Measurements from ENCODE around the gene SCN2B.
A peak's percentile ranks its signal among the peaks of the same experiment; 100 is the strongest.
"Not testable (repeated sequence)": the region's sequence is repeated elsewhere in the genome, so short reads cannot be mapped to it uniquely, and the experiment has no call there.

SCN2B gene

DNA sequence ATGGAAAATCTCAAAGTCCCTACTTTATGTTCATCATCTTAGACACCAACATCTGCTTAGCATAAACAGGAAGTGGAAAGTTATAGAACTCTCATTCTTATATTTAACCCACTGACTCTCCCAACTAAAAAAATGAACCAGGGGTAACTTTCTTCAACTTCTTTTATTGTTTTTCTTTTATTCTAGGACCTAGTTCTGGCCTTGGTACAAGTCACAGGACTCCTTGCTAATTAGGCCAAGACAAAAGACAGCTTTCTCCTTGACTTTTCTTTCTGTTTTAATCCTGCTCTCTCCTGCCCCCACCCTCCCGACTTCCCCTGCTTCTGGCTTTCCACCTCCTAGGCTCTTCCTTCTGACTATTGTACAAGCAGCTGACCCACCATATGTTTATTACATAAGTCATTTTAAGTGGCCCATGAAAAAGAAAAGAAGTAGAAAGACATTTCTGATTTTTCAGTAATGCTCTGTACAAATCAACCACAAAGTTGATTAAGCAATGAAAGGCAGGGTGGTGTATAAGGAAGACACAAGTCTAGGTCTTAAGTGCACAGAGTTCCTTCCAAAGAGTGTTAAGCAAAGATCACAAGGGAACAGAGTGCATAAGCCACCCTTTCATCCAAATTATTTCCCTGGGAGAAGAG is 30.1 kb upstream of the SCN2B start:
- no peak for DNase-seq

DNA sequence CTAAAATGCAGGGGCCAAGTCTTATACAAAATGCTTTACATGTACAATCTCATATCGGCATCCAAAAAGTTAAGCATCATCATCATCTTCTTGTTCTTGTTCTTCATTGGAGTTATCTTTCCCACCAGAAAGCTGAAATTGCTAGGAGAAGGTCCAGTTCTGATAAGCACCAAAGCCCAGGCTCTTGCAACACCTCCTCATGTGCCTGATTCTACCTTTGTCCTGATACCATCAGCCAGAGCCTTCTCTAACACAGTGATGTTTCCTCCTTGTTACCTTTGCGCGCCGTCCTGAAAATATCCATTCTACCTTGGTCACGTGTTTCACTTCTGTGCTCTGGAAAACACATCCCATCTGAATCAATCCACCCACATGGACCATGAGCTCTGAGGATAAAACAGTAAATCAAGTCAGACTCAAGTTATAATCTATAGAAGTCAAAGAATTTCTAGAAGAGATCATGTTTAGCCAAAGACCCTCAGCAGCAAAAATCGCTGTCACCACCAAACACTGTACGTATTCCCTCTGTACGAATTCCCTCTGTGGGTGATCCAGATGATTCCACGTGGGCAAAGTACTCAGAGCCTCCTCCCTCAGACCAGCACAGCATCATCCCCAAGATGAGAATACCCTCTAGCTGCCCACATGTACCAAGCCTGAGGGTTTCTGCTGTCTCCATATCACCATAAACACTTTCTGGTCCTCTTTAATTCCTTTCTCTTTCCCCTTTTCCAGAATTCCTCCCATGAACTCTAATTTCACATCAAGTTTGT is 29.4 kb upstream of the SCN2B start:
- no peak for DNase-seq

DNA sequence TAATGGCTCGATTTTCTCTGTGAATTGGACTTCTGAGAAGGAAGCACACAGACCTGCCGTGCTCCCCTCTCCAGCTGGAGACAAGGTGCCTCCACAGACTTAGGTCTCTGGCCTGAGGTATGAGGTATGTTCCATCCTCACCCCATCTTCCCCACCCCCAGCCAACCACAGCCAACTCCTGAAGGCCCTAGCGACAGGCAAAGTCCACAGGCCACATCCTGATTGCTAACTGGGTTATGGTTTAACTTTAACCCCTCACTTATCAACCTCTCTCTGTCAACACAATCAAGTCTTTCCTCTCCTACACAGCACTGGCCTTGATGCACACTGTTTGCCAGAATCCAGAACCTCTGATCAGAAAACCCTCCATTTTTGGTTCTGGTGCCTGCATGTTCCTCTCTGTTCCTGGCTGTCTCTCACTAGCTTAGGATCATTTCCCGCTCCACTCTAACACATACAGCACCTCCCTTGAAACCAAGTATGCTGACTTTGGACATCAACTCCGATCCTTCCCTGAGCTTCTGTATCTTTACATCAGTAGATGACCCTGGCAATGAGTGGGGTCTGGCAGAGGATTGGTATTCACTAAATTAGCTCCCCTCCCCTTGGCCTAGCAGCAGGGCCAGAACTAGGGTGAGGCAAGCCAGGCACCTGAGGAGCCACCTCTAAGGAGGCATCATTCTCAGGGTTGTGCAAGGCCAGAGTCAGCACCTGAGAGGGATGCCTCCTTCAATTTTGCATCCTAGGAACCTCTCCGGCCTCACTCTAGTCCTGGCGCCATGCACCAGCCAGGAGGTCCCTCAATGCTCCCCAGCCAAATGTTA is 26.4 kb upstream of the SCN2B start:
- DNase-seq: peak; percentile 14

DNA sequence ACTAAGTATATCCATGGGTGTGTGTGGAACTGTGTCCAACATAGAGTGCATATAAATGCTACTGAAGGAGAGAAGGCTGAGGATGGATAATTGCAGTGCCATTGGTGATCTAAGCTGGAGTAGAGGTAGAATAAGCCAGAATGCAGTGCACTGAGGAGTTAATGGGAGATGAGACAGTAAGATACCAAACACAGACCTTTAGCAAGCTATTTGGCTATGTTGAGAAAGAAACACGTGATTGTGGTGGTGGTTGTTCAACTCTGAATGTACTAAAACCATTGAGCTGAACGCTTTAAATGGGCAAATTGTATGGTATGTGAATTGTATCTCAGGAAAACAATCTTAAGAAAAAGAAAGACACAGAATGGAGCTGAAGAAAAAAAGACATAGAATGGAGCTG is 25.5 kb upstream of the SCN2B start:
- no peak for DNase-seq

DNA sequence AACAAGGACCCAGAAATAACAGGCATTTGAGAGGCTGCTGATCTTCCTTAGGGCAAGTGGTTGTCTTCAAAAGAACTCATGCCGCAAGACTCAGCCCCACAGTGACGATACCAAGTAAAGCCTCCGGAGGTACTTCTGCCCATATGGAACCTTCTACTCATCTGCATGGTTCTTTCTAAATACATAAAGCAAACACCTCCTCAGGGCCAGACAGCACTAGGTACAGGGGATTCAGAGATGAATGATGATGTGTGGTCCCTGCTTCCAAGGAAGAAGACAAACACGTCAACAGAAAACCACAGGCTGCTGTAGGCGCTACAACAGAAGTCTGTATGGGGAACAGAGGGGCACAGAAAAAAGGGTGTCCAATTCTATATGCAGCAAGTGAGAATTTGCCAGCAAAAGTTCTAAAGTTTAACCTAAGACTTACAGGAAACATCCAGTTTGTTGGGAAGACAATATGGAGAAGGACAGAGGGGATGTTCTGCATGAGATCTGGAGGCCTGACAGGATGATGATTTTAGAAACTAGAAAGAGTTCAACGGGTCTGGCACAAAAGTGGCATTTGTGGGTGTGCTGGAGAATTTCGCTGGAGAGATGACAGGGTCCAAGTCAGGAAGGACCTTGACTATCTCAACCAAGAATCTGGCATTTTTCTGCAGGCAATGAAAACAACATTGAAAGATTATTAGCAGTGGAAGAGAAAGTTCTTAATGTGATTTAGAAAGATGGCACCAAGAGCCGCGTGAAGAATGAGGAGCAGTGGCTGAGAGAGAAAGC is 24.7 kb upstream of the SCN2B start:
- DNase-seq: peak; percentile 11

- DNase-seq: no peak
Observed at GRCh38 chr11:118200497-118200896, 24.1 kb upstream of the SCN2B start.

DNA sequence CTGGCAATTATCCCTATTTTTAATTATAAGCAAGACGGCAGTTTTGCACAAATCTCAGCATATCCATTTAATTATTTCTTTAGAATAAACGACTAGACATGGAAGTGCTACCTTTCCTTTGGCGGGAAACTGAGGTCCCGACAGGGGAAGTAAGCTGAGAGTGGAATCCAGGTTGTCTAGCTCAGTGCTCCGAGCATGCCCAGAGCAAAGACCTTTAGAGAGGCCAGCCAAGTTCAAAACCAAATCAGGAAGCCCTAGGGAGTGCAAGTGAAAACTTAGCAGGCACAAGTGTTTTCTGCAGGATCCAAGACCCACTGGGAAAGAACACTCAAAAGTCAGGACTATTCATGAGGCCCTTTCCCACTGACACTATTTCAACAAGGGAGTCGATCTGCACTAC is 22.7 kb upstream of the SCN2B start:
- DNase-seq: no peak

- peak; percentile 81 for DNase-seq
Observed at GRCh38 chr11:118198370-118198769, 21.9 kb upstream of the SCN2B start.

GRCh38 chr11:118194835-118195627 is 18.6 kb upstream of the SCN2B start:
- DNase-seq: no peak

GRCh38 chr11:118193910-118194566 is 17.6 kb upstream of the SCN2B start:
- no peak for DNase-seq

- not testable (repeated sequence) for DNase-seq
Observed at GRCh38 chr11:118192817-118193216, 16.4 kb upstream of the SCN2B start.

GRCh38 chr11:118190942-118191506 is 14.6 kb upstream of the SCN2B start:
- DNase-seq: not testable (repeated sequence)

- no peak for DNase-seq
Observed at GRCh38 chr11:118186346-118187107, 10.1 kb upstream of the SCN2B start.

DNA sequence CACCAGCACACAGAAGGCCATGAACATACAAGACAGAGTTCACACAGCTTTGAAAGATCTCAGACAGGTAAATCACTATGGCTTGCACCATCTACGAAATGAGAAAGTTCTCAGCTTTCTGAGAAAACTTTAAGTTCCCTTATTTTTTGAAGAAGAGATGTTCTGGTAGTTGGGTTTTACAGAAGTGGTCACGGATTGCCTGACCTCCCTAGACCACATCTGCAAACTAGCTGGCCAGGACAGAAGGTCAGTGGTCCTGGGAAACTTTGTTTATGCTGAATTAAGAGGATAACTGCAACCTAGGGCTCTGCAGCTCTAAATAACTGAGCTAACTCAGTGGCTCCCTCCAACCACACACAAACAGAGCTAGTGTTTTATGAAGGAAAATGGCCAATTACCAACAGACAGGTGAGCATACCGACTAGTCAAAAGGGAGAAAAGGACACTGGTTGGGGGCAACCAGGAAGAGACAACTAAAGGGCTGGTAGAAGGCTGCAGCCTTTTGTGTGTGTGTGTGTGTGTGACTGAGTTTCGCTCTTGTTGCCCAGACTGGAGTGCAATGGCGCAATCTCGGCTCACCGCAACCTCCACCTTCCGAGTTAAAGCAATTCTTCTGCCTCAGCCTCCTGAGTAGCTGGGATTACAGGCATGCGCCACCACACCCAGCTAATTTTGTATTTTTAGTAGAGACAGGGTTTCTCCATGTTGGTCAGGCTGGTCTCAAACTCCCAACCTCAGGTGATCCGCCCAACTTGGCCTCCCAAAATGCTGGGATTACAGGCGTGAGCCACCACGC is 8.5 kb upstream of the SCN2B start:
- no peak for DNase-seq

- not testable (repeated sequence) for DNase-seq
Observed at GRCh38 chr11:118183691-118184090, 7.3 kb upstream of the SCN2B start.

- no peak for DNase-seq
Observed at GRCh38 chr11:118180300-118180703, 3.9 kb upstream of the SCN2B start.

DNA sequence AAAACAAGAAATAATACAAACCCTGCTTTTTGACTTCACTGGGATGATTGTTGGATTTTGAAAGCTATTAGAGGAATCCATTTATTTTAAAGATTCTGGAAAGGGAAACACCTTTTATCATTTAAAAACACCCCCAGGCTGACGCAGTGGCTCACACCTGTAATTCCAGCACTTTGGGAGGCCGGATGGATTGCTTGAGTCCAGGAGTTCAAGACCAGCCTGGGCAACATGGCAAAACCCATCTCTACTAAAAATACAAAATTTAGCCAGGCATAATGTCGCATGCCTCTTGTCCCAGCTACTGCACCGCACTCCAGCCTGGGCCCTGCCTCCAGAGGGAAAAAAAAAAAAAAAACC is 317 bp upstream of the SCN2B start:
- DNase-seq: no peak

DNA sequence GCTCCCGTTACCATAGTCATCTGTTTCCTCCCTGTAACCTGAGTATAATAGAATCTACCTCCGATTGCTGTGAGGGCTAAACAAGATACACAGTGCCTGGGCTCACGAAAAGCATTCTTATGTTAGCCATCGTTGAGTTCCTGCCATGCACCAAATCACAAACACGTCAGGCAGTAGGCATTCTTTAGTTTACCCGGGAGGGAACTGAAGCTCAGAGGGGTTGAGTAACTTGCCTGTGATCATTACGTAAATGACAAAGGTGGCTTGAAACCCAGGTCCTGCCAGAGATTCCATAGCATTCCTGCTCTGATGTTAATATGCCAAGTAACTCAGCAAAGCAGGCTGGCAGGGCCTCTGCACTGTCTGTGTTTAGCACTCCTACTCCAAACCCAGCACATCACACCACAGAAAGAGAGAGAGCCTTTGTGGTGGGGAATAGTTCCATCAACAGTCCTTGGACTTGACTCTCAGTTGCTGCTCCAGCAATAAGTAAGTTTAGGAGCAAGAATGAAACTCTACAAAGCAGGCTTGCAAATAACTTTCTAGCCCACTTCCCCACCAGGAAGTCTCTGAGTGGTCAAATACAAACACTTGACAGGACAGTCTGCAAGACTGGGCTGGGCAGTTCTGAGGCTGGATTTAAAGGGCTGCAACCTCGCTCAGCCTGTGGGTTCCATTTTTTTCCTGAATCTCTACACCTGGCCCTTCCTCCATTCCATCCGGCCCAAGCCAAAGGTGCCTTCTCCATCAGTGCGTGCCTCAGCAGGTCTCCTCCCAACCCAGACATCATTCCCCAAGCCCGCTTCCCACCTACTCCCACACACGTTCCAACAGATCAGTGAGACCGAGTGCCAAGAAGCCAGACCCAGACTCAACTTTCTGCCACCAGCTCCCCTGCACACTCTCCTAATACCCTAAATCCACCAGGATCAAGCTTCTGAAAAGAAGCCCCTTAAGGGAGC is 1.1 kb downstream of the SCN2B start:
- DNase-seq: no peak
